ENCODE measurements around the gene CLEC20A.

The CLEC20A gene

DNA sequence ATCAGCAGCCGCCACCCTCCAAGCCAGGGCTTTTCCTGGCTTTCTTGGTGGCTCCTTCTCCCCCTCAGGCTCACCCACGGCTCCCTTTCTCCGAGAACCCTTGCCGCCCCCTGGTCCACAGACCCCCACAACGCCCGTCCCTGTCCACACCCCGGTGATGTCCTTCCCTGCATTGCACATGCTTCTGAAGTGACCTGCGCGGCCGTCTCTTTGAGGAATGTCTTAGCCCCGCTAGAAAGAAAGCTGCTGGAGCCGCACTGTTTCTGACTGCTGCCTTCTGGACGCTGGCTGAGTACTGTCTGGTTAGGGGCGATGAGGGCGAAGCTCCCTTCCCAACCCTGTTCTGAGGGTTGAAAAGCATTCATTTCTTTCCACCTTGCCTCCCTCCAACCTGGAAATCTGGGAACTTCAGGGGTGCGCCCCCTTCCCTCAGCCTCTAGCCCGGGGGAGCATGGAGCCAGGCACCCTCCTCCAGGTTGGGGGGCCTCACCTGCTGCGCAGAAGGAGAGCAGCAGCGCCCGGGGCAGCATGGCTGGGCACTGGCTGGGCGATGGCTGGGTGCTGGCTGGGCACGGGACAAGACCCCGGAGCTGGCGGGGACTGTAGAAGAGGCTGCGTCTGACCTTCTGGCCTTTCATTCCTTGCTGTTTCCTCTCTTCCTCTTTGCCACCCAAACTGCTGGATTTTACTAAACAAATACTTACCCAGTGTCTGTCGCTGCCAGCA is at the start of gene CLEC20A:
TSS of gene CLEC20A (minus strand) at position 555 of the 726 bp plus-strand sequence. CDS start at position 530, 25 bp downstream.
- DNase-seq: no peak

DNA sequence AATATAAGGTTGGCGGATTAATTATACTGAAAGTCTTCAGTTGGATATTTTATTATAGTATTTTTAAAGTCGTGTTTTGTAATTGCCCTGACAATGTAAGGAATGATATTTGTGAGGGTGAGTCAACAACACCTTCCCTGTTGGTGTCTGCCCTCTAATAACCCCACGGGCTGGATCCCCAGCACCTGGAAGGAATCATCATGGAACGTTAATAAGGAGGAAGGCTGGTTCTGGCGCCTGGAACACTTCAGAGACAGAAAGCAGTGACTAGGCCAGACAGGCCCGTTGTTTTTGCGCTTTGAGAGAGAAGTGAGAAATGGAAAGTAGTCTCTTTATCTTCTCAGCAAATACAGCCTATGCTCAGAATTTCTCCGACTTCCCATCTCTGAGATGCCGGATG is 47.8 kb upstream of the CLEC20A start:
- no peak for DNase-seq

DNA sequence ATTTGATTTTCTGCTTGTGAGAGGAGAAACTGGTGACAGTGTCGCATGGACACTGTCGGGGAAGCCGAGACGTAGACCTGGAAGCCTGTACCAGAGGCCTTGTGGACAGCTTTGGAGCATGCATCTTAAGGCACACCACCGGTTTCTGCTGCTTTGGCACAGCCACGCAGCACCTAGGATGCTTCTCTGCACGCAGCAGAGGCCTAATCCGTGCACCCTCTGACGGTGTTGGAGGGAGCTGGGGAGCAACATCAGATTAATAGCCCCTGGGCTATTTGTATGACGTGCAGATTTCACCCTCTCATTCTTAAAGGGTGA is 46.5 kb upstream of the CLEC20A start:
- no peak for DNase-seq

DNA sequence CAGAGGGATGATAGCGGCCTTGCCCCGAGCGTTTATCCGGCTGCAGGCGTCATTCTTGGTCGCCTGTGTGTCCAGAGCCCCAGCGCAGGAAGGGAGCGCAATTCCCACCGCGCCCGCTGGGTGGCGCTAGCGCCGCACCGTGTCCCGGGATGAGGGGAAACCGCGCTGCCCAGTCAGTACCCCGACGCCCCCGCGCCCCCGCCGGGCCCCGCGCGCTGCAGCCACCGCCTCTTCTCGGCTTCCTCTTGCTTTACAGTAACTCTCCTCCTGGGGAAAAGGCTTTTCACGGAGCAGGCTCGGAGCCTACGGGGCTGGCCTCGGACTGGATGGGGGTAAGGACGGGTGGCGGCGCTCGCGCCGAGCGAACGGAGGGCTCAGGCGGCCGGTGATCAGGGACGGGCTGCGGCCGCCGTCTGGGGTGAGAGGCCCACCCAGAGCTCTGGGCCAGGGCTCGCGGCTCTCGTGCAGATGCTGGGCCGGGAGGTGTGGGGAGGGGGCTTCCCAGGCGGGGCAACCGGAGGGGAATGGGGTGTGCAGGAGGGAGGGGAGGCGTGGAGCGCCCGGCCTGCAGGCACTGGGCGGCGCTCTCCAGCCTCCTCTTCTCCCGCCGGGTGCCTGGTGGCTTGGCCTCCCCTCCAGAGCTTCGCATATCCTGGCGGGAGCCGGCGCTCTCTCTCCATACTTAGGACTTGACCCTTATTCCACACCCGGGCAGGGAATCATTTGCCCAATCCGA is 46.0 kb upstream of the CLEC20A start:
- peak; percentile 76 to 79 for DNase-seq

DNA sequence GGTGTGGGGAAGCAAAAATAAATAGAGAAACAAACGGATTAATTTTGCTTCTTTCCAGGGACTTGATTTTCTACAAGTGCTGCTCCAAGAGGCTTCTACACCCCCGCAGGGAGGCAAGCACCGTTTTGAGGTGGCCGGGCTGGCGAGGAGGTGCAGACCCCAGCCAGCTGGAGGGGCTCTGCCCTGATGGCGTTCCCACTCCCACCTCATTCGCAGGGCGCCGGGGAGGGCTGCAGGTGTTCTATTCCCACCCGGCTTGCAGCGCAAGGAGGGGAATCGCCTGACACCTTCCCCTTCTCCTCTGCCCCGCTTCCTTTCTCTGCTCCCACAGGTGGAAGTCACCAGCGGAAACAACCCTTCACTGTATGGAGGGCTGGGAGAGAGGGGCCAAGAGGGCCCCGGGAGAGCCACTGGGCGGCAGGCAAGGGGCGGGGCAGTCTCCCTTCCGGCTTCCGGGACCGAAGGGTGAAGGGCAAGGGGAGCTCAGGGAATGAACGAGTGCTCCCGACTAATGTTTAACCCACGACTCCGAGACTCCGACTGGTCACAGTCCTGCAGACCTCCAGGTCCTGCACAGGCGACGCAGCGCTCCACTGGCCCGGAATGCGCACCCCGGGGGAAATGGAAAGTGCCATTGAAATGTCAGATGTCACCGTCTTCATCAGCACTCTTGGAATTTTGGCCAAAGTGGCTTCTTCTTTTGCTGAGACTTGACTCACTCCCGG is 45.2 kb upstream of the CLEC20A start:
- peak in 1 of 2 experiments; percentile 16 for DNase-seq

DNA sequence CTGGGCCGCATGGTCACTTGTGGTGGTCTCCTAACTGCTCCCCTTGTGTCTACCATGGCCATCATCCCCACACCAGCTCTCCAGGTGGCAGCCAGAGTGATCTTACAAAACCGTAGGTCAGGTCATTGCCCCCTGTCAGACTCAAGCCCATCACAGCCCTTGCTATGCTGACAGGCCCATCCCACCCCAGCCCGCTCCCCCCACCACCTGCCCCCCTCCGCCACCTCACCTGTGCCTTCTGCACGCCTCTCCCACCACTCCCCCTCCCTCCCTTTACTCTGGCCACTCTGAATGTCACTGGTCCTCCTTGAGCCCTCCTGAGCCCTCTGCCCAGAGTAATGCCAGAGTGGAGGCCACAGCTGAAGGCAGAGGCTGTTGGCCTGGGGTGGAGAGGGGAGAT is 44.6 kb upstream of the CLEC20A start:
- no peak for DNase-seq

DNA sequence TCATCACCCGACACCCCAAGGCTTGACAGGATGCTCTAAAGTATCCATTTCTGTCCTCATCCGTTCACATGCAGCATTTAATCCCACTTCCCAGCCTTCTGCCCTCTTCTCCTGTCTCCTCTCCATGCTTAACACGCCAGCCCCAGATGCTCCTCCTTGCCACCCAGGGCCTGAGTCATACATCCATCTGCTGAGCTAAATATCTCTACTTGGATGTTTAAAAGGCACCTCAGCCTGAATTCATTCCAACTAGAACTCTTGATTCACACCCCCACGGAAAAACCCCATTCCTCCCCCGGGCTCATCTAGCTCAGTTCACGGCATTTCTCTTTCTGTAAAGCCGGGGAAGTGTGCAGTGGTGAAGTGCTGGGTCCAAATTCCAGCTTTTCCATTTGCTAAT is 43.9 kb upstream of the CLEC20A start:
- DNase-seq: no peak

DNA sequence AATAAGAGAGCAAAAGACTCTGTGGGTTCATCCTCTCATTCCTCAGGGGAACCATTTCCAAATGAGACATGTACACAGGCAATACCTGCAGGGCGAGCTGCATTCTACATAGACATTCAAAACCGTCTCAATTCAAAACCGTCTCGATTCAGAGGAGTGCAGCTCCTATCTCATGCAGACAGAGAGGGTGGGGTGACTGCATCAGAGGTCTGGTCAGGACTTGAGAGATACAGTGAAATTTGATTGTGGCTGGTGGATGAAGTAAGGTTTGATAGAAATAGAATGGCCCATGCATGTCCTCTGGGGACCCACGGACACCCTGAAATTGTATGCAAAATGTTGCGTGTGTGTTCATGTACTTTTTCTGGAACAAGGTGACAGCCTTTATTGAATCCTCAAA is 43.4 kb upstream of the CLEC20A start:
- no peak for DNase-seq

DNA sequence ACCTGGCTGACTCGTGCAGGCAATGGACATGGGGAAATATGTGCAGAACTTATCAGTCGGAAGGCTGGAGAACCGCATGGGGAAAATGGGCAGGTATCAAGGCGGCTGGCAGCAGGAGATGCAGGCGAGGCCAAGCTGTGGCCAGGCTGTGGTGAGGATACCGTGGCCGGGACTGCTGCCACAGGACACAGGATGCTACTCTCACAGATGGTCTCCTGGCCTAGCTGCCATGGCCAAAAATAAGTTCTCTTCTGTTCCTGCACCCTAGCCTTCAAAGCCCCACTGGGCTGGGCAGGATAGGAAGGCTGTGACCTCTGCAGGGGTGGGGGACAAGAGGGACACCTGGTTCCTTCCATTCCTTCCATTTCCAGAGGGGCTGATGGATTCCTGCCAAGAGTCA is 42.5 kb upstream of the CLEC20A start:
- DNase-seq: no peak

DNA sequence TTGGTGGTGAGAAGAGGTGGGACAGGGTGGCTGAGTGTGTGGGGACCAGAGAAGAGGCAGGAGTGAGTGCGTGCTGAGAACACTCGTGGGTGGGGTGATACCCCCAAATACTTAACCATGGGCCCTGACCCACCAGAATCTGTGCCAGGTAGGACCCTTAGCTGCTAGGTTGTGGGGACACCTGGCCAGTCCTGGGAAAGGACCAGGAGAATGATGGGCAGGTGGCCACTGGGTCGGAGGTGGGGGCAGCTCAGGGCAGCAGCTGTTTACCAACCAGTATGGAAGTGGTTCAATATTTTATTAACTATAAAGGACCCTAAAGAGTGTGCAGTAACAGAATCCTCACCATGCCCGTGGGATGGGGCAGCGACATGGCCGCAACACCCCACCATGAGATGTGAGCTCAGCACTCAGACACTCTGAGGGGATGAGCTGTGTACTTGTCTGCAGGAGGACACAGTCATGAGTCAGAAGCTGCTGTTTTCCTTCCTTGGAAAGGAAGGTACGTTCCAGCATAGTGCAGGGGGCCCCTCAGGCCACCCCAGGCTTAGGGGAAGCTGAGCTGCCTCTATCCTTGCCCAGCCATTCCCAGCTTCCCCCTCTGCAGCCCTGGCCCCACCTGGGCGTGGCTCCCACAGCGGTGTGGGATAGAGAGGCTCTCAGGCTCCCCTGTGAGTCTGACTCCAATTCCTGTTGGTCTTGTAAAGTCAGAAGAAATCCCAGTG is 41.6 kb upstream of the CLEC20A start:
- DNase-seq: no peak

DNA sequence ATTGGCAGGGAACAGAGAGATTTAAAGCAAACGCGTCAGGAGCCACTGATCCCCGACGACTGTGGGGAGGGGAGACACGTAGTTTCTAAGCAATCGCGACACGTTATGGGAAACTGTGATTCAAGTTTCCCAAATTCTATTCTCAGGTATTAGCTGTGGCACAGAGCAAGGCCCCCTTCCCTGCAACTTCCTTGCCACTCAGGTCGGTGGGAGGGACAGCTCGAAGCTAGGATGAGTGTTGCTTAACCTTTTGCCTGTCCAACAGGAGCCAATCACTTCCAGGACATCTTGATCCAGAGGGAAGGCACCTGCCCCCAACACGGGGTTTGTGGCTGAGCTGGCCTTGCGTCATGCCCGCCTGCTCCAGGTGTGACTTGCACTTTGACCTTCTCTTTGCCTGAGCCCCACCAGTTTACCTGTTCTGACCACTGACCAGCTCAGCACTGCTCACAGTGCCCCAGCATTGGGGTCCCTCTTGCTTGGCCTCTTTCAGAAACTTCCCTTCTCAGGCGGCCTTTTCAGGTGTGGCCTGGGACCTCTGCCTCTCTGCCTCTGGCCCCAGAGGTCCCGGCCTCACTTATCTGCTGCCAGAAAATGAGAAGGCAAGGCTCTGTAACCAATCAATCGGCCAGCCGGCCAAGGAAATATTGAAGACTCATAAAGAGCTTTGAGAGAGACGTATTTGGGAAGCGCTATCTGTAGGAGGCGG is 40.8 kb upstream of the CLEC20A start:
- DNase-seq: no peak

DNA sequence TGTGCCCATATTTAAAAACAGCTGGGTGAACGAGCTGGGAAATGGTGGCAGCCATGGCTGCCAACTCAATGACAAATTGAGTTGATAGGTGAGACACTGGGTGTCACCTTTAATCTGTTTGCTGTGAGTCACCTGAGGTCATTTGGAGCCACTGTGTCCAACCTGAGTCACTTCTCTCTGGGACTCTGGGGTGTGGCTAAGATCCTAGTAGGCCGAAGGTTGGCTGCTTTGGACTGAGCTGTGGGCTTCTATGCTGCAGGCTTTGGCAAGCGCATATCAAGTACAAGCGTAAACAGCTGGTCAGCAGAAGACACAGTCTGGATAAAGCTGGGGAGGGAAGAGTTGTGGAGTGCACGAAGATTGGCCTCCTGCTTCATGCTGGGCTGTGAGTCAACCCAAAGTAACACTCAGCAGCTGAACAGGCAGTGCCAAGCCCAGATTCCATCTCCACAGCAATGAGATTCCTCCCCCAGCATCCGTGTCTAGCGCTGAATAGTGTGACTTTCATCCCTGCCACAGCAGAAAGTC is 40.1 kb upstream of the CLEC20A start:
- DNase-seq: no peak

DNA sequence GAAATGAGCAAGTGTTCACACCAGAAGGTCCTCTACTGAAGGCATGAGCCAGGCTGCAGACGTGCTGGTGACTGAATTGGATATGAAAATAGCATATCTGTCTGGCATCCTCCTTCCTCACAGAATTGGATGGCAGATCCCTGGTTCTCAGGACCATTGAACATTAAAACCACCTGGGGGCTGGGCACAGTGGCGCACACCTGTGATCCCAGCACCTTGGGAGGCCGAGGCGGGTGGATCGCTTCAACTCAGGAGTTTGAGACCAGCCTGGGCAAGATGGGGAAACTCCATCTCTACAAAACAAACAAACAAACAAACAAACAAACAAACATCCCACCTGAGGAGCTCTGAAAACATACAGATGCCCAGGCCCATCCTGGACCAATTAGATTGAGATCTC is 39.6 kb upstream of the CLEC20A start:
- no peak for DNase-seq

DNA sequence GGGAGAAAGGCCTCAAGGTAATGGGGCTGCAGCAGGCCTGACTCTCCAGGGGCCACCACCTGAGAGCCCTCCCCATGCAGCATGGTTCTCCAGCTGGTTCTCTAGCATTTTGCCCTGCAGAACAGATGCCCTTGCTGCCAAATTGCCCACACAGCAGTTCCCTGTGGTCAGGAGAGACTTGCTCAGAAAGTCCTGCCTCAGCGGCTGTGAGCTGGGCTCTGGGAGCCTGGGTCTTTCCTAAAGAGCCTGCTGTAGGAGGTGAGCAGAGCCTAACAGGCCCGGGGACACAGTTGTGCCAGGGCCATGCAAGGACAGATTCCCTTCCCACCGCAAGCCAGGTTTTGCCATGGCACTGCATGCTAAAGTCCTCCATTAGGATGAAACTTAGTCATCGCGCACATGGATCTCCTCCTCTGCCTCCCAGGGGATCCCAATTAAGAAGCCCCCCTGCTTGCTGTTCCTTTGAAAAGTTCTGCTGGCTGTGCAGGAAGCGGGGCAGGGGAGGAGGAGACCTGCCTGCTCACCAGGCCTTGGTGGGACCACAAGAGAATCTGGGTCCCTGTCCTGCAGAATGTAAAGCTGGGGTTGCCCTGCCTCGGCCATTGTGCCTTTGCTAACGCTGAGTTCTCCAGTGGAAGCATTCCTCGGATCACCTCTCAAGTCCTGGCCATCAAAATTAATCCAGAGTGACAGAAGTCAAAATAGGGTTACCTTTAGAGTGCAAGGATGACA is 37.5 kb upstream of the CLEC20A start:
- DNase-seq: no peak

DNA sequence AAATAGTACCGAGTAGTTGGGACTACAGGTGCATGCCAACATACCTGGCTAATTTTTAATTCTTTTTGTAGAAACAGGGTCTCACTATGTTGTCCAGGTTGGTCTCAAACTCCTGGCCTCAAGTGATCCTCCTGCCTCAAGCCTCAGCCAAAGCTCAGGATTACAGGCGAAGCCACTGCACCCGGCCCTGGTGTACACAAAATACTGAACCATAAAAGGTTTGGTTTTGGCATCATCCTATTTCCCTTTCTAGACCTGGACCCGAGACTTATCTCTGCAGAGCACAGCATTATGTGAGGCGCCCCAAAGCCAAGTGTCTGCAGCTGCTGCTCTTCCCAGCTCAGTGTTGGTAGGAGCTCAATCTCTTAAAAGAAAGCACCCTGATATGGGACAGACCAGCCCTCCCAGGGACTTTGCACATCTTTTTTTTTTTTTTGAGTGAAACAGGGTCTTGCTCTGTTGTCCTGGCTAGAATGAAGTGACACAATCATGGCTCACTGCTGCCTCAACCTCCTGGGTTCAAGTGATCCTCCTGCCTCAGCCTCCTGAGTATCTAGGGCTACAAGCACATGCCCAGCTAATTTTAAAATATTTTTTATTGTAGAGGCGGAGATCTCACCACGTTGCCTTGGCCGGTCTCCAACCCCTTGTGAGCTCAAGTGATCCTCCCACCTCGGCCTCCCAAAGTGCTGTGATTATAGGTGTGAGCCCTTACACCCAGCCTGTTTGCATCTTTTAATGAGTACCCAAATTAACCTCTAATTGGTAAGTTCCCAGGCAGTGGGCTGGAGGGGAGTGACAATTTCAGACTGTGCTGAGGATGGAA is 36.6 kb upstream of the CLEC20A start:
- DNase-seq: no peak

DNA sequence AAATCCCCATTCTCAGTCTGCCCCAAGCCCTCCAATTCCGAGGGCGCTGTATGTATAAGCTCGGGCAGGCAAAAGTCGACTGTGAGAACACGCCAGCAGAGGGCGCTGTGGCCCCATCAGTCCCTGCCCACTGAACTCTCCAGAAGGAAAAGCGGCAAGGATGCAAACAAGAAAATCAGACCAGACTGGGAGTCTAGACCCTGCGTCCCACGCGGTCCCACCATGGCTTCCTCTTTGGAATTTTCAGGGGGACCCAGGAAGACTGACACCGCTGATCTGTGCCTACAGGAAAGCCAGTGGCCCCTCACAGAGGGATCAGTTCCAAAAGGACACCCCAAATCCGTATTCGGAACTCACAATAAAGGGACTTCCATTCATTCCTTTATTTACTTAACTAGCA is 35.6 kb upstream of the CLEC20A start:
- peak; percentile 64 for DNase-seq

DNA sequence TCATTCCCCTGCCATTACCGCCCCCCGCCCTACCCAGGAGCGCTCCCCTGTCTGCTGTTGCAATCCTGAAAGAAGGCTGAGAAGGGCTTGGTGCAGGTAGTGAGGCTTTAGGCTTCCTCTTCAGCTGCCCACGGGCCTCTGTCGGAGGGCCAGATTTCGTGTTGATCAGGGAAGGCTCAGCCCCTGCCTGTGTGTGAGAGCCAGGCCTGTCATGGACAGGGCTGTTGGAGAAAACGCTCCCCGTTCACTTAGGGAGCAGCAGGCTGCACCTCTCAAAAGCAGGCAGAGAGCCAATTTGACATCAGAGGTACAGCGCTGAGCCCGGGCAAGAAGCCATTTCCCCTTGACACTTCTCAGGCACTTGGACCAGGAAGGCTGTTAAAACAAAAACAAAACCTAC is 35.1 kb upstream of the CLEC20A start:
- DNase-seq: no peak

DNA sequence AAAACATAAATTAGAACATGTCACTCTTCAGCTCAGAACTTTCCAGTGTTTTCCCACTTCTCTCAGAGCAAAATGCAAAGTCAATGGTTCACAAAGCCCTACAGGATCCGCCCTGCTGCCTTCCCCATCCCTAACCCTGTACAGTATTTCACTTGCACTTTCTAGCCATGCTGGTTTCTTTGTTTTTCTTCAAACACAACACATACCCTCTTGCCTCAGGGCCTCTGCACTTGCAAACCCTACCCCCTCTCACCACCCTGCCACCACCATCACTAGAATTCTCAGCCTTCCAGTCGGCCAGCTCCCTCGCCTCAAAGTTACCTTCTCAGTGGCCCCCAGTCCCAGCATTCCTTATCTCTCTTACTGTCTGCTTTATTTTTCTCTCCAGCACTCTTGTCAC is 33.7 kb upstream of the CLEC20A start:
- DNase-seq: no peak

DNA sequence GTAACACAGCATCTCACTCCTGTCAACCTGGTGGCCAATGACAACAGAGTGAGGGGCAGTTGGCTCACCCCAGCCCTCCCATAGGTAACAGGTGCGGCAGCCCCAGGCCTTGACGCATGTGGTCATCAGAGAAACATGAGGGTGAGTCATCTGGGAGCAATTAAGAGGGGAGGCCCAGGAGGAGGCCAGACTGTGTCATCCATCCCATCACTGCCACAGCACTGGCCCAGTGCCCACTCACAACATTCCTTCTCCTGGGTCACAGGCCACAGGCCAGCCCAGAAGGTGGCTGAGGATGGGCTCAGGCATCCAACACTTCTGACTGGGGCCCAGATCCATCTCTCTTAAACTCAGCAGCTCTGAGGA is 33.3 kb upstream of the CLEC20A start:
- no peak for DNase-seq

DNA sequence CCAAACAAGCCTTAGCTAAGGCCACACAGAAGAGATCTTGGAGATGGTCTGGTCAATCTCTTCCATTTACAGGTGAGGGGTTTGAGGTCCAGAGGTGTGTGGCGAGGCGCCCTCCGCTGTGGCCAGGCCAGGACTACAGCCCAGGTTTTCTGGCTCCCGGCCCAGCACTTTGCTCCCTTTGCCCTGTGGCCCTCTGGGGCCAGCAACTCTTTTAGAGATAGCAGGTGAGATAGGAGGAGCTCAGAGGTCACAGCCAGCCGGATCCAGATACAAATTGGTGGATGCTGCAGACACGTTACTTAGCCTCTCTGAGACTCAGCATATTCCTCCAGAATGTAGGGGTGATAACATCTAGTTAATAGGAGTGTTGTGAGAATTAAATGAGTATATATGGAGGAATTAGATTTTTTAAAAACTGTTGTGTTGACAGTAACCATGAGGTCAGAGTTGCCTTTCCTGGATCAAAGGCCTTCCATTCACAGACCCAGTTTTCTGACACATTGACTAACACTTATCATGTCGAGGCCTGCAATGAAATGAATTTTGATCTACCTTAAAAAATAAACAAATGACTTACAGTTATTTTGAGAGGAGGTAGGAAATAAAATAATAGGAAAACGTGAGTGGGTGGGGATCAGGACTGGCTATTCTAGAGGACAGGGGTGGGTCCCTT is 32.7 kb upstream of the CLEC20A start:
- DNase-seq: no peak
